Right atrium auricular region (tissue), 2 donors: Measurements from ENCODE around the gene AP3S2. TPM values are rescaled to one million over a fixed set of nuclear protein-coding genes. Genes with fewer than 3 reads are reported as not detected.
"Not testable (repeated sequence)": the region's sequence is repeated elsewhere in the genome, so short reads cannot be mapped to it uniquely, and the experiment has no call there.

Experiments
- DNase-seq: peaks from one replicate; pipeline ENCODE4 v3.0.0-alpha.2; 2019; ENCODE audit warnings: low spot score
- H3K27ac ChIP-seq, 2 donors: fragments of 200-600 bp; sonication (generic); 1 replicate in 1 of 2; 2 replicates in 1 of 2; pipeline ENCODE4 v1.5.1; 2016 to 2019
- H3K27me3 ChIP-seq, 2 donors: fragments of 200-600 bp; sonication (generic); one replicate each; pipeline versions ENCODE4 v1.5.1 to v1.6.0; 2017 to 2019
- H3K36me3 ChIP-seq: fragments of 200-600 bp; sonication (generic); one replicate; pipeline ENCODE4 v1.5.1; 2016
- H3K4me1 ChIP-seq, 2 donors: fragments of 200-600 bp; sonication (generic); one replicate each; pipeline versions ENCODE4 v1.5.1 to v1.6.0; 2017 to 2019
- H3K4me3 ChIP-seq, 2 donors: fragments of 200-600 bp; sonication (generic); 1 replicate in 1 of 2; 2 replicates in 1 of 2; pipeline ENCODE4 v1.5.1; 2017 to 2019; ENCODE audit warnings: mild to moderate bottlenecking in 1 of 2, moderate library complexity in 1 of 2
- H3K9me3 ChIP-seq, 2 donors: fragments of 200-600 bp; sonication (generic); one replicate each; pipeline ENCODE4 v1.5.1; 2019
- CTCF ChIP-seq, 2 donors: fragments of 200-600 bp; sonication (generic); IDR thresholded peaks; one replicate each; pipeline ENCODE4 v1.5.1; 2019; ENCODE audit warnings: antibody characterized with exemption in 2 of 2
- total RNA-seq, 2 donors: library from RNA; depleted of rRNA; stranded (reverse); fragments of >200 nt; gene quantifications; one replicate each; pipeline ENCODE4 v1.1.0, GENCODE V29; 2016

Gene AP3S2
- total RNA-seq, 2 donors from 2014 or later: 42.1 to 65.9 TPM

- Histone ChIP-seq H3K27ac (no peak overlapping the region), H3K4me1 (no peaks in the 10 kb centered on the region), H3K9me3 (peaks cover 0 to 10% of the 10 kb centered on the region in 2 donors), H3K4me3 (no peak overlapping the region), H3K36me3 (no peaks in the 10 kb centered on the region), H3K27me3 (no peaks in the 10 kb centered on the region)
- TF ChIP-seq CTCF (IDR thresholded peaks at IDR 0.05): no peak
- DNase-seq: no peak
Measured at GRCh38 chr15:89790661-89791060, 103.1 kb downstream of the AP3S2 start.

- Histone ChIP-seq H3K9me3 (peaks cover 0 to 10% of the 10 kb centered on the region in 2 donors), H3K4me1 (no peaks in the 10 kb centered on the region), H3K27ac (no peak overlapping the region), H3K27me3 (no peaks in the 10 kb centered on the region), H3K36me3 (no peaks in the 10 kb centered on the region), H3K4me3 (no peak overlapping the region)
- no peak for TF ChIP-seq CTCF (IDR thresholded peaks at IDR 0.05)
- no peak for DNase-seq
Measured at GRCh38 chr15:89790206-89790605, 103.6 kb downstream of the AP3S2 start.

- peaks cover 0 to 10% of the 10 kb centered on the region in 2 donors for H3K9me3 ChIP-seq
- H3K27me3 ChIP-seq, H3K36me3 ChIP-seq, DNase-seq, H3K4me1 ChIP-seq, H3K27ac ChIP-seq, H3K4me3 ChIP-seq: not testable (repeated sequence)
Measured at GRCh38 chr15:89788585-89788984, 105.2 kb downstream of the AP3S2 start.

GRCh38 chr15:89787944-89788343 is 105.8 kb downstream of the AP3S2 start:
- Histone ChIP-seq H3K27ac (no peak overlapping the region), H3K9me3 (peaks cover 0 to 10% of the 10 kb centered on the region in 2 donors), H3K27me3 (no peaks in the 10 kb centered on the region), H3K4me1 (no peaks in the 10 kb centered on the region), H3K36me3 (no peaks in the 10 kb centered on the region), H3K4me3 (no peak overlapping the region)
- DNase-seq: no peak
- TF ChIP-seq CTCF (IDR thresholded peaks at IDR 0.05): no peak

GRCh38 chr15:89785774-89786140 is 108.0 kb downstream of the AP3S2 start:
- no peaks in the 10 kb centered on the region for H3K27me3 ChIP-seq
- no peak overlapping the region for H3K27ac ChIP-seq
- TF ChIP-seq CTCF (IDR thresholded peaks at IDR 0.05): no peak
- H3K9me3 ChIP-seq: peaks cover 0 to 10% of the 10 kb centered on the region in 2 donors
- H3K4me3 ChIP-seq: no peak overlapping the region
- H3K36me3 ChIP-seq: no peaks in the 10 kb centered on the region
- DNase-seq: no peak
- H3K4me1 ChIP-seq: no peaks in the 10 kb centered on the region

GRCh38 chr15:89785064-89785773 is 108.6 kb downstream of the AP3S2 start:
- H3K27me3 ChIP-seq: no peaks in the 10 kb centered on the region
- H3K4me3 ChIP-seq: no peak overlapping the region
- H3K36me3 ChIP-seq: no peaks in the 10 kb centered on the region
- H3K9me3 ChIP-seq: peaks cover 0 to 10% of the 10 kb centered on the region in 2 donors
- H3K4me1 ChIP-seq: no peaks in the 10 kb centered on the region
- no peak overlapping the region for H3K27ac ChIP-seq
- TF ChIP-seq CTCF (IDR thresholded peaks at IDR 0.05): no peak
- DNase-seq: no peak
